Vagina (tissue), 2 donors: ENCODE results near the gene KHNYN.

Experiments
- CTCF ChIP-seq, 3 experiments: fragments of 450-650 bp in 2 of 3; fragments of 200-600 bp in 1 of 3; sonication (generic) in 1 of 3; IDR thresholded peaks; one replicate each; pipeline ENCODE4 v1.5.1; 2017 to 2019; ENCODE audit warnings: antibody characterized with exemption in 3 of 3, mild to moderate bottlenecking in 2 of 3, moderate library complexity in 2 of 3
- POLR2A ChIP-seq, 2 donors: fragments of 450-650 bp; IDR thresholded peaks; one replicate each; pipeline ENCODE4 v1.6.1; 2017; ENCODE audit warnings: antibody characterized with exemption in 2 of 2, mild to moderate bottlenecking in 2 of 2, moderate library complexity in 2 of 2

GRCh38 chr14:24435998-24436354, 6.2 kb downstream of the KHNYN start:
- TF ChIP-seq CTCF (IDR thresholded peaks at IDR 0.05) (no peak), POLR2A (IDR thresholded peaks at IDR 0.05) (no peak)
